Inflammatory macrophage treated with lipopolysaccharide for 4 hours (primary cell): ENCODE measurements around the gene SLC6A4.
"Not testable (repeated sequence)": the region's sequence is repeated elsewhere in the genome, so short reads cannot be mapped to it uniquely, and the experiment has no call there.

Experiments
- DNase-seq: peaks from one replicate; pipeline ENCODE4 v3.0.0-alpha.2; 2020

Gene SLC6A4

GRCh38 chr17:30217746-30218245 is 17.7 kb downstream of the SLC6A4 start:
- DNase-seq = no peak

GRCh38 chr17:30217054-30217453 is 18.4 kb downstream of the SLC6A4 start:
- no peak for DNase-seq

DNA sequence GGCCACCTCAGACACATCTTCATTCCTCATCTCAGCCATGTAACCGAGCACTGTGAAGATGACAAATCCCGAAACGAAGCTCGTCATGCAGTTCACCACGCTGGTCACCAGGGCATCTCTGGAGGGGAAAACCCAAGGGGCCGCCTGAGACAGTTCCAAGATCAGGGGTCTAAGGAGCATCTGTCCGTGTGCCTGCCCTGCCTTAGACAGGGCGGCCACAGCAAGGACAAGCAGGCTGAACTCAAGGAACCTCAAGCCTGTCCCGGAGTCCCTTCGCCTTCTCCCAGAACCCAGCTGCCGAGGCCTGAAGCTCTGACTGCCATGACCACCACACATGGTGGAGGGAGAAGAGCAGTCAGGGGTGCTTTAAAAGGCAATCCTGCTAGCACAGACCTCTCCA is 22.7 kb downstream of the SLC6A4 start:
- DNase-seq = no peak

DNA sequence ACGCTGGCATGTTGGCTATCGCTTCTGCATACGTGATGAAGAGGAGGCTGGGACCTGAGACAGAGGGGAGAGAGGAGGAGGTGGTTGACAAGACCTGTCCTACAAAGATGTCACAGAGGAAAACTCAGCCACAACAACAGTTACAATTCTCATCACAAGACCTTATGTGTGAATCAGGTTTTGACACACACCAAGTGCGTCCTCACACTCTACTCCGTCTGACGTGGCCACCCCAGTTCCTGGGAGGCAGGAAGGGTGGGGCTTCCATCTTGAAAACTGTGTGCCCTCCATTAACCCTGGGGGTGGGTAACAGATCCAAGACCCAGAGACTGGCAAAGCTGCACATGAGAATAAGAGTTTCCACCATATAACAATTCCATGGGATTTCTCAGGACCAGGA is 24.1 kb downstream of the SLC6A4 start:
- DNase-seq = no peak

DNA sequence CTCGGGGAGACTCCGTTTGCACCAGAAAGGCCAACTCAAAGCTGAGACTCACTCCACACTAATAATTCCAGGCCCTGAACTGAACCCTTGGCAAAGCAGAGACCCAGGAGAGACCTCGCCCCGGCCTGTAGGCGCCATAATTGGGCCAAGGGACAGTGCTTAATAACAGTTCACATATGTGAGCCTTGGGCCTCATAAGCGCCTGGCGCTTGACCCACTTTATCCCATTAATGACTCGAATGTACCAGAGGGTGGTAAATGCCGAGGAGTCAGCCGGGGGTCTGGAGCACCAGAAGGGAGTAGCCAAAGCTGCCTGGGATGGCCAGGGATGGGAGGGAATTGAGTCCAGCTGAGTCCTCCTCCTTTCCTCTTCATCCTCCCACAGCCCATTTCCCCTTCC is 24.6 kb downstream of the SLC6A4 start:
- DNase-seq = no peak

GRCh38 chr17:30210366-30210765 is 25.1 kb downstream of the SLC6A4 start:
- DNase-seq = no peak

DNA sequence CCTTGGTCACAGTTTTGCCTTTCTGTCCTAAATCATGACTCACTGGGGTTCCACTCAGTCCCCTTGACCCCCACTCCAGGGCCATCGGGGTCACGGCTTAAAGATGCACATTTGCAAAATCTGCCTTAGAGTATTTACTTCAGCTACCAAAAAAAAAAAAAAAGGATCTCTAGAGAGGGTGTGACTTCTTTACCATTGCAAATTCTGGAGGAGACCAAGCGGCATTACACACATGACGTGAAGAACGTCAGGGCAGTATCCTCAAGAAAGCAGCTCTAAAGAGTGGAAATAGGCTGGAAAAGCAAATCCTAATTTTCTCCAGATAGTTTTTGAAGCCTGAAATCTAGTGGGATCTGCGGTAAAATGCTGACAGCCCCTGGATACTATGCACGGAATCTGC is 25.6 kb downstream of the SLC6A4 start:
- DNase-seq = no peak

DNA sequence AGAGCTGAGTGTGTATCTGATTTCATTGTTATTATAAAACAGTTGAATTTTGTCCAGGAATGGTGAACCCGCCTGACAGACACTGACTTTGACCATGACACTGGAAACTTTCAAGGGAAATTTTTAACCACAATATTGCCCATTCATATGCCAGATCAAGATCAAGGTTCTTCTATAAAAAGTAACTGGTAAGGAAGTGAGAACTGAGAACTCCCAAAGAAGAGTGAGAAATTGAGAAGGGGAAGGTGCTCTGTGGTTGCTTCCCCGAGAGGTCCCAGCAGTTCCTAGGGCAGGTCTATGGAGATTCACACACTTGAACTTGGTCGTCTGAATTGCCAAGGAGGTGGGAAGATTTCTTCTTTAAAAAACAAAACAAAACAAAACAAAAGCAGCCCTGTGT is 27.3 kb downstream of the SLC6A4 start:
- DNase-seq = peak; percentile 5

DNA sequence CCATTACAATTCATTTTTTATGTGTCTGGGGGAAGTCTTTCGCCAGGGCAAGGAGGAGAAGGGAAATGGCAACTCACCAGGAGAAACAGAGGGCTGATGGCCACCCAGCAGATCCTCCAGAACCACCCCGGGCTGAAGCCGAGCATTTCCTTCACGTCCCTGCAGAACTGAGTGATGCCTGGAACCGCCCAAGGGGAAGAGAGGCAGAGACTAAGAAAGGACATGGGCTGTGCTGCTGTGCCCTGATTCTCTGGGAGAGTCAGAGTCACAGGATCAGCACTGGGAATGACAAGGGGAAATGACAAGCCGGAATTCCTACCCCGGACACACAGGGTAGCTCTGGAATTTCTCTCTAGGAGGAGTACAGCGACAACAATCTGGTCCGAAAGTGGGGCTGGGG is 27.8 kb downstream of the SLC6A4 start:
- DNase-seq = no peak

DNA sequence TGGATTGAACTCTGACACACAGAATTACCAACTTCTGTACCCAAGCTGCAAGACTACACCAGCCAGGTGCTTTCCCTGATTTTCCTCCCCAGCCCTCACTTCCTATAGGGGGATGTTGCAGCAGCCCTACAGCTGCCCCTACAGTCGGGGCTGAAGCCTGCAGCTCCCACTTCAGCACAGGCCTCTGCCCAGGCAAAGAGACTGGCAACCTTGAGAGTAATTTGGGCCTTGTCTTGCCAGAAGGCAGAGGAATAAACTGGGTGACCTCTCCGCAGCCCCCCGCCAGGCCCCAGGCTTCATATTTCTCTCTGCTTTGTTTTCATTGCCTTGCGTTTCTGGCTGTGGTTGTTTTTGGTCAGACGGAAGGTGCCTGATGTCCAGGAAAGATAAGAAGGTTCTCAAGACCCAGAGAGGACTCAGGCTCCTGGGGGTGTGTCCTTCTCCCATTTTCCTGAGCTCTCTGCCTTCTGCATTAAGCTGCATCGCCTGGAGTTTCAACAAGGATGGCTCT is 32.0 kb downstream of the SLC6A4 start:
- no peak for DNase-seq

- DNase-seq = not testable (repeated sequence)
These were observed 34.8 kb downstream of the SLC6A4 start for GRCh38 chr17:30200656-30201055.

DNA sequence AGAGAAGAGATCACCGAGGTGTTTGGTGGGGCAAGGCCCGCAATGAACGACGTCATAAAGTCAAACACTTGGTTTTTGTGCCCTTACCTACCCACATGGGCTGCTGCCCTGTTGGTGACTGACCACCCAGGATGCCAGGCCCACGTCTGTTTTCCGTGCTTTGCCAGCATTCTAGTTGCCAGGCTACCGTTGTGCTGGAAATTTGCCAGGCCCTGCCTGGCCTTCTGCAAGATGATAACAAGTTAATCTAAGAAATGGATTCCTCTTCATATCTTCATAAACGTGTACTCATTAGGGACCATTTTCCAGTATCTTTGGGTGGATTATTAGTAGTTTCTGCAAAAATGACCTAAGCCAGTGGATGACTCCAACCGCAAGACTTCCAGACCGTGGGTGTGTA is 35.4 kb downstream of the SLC6A4 start:
- no peak for DNase-seq

GRCh38 chr17:30199600-30199999 is 35.9 kb downstream of the SLC6A4 start:
- no peak for DNase-seq

DNA sequence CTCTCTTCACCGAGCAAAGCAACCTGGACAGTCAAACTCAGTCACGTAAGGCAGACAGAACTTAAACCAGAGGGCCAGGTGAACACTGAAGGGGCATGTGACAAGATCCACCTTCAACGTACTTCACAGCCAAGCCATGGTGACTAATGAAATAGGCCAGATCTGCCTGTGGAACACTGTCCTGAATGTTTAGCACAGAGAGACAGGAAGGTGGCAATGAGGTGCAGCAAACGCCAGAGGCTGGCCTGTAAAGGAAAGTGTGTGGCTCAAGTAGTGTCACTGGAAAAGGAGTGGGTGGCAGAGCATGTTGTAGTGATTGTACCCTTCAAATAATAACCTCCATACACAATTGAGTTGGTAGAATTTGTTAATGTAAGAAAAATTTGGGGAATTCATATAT is 38.1 kb downstream of the SLC6A4 start:
- no peak for DNase-seq

- no peak for DNase-seq
These were observed 39.0 kb downstream of the SLC6A4 start for GRCh38 chr17:30196504-30196903.

GRCh38 chr17:30191072-30191471 is 44.4 kb downstream of the SLC6A4 start:
- DNase-seq = no peak

DNA sequence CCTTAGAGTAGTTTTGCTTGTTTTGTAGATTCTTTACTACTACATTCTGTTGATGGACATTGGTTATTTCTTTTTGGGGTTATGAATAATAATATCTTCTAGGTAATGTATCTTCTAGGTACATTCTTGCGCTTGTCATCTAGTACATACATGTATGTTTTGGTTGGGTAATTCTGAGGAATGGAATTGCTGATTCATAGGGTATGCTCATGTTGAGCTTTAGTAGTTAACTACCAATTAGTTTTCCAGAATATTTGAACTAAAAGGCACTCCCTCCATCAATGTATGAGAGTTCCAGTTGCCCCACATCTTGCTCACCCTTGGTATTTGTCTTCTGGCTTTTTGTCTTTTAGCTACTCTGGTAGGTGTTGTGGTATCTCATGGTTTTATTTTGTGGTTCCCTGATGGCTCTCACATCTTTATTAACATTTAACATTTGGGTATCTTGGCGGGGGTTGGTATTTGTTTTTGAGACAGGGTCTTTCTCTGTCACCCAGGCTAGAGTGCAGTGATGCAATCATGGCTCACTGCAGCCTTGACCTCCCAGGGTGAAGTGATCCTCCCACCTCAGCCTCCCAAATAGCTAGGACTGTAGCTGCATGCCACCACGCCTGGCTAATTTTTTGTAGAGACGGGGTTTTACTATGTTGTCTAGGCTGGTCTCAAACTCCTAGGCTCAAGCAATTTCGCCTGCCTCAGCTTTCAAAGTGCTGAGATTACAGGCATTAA is 47.1 kb downstream of the SLC6A4 start:
- DNase-seq = no peak

DNA sequence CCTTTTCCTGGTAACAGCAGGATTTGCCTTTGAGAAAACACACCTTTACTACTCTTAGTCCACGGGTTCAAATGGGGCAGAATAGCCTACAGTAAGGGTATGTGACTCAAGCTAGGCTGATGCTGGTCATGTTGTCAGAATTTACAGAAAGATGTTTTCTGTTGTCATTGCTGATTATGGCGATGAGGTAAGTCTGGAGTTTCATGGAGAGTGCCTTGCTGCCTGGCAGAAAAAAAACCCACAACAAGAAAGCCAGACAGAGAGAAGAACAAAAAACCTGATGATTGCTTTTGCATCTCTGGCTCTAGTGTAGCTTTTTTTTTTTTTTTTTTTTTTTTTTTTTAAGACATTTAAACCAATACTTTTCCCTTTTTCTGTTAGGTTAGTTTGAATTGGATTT is 47.9 kb downstream of the SLC6A4 start:
- DNase-seq = peak; percentile 30

- DNase-seq = no peak
These were observed 48.7 kb downstream of the SLC6A4 start for GRCh38 chr17:30186761-30187160.

DNA sequence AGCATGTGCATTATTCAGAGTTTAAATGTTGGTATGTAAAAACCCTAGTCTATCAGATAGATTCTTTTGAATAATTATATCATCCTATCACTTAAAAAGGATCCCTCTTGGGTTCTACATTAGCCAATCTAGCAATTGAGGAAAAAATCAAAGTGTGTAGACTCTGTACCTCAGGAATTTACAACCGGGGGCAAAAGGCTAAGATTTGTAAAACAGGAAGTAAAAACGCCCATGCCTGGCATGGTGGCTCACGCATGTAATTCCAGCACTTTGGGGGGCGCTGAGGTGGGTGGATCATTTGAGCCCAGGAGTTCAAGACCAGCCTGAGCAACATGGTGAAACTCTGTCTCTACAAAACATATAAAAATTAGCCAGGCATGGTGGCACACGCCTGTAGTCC is 58.6 kb downstream of the SLC6A4 start:
- no peak for DNase-seq

DNA sequence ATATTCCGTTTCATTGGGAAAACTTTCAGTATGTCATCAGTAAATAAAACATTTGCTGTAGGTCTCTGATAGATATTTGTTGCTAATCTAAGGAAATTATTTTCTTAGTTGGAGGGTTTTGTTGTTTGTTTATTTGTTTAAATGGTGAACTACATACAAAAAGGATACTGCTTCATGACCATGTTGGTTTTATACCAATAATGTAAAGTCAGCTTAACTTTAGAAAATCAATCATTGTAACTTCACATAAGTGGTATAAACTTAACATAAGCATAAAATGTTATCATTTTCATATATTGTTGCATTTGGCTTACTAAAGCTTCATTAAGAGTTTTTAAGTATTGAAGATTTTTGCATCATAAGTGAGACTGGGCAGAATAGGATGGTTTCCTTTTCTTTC is 60.9 kb downstream of the SLC6A4 start:
- no peak for DNase-seq

- DNase-seq = no peak
These were observed 61.8 kb downstream of the SLC6A4 start for GRCh38 chr17:30173649-30174048.

GRCh38 chr17:30172560-30172959 is 62.9 kb downstream of the SLC6A4 start:
- DNase-seq = no peak

GRCh38 chr17:30170415-30170987 is 65.0 kb downstream of the SLC6A4 start:
- DNase-seq = no peak

DNA sequence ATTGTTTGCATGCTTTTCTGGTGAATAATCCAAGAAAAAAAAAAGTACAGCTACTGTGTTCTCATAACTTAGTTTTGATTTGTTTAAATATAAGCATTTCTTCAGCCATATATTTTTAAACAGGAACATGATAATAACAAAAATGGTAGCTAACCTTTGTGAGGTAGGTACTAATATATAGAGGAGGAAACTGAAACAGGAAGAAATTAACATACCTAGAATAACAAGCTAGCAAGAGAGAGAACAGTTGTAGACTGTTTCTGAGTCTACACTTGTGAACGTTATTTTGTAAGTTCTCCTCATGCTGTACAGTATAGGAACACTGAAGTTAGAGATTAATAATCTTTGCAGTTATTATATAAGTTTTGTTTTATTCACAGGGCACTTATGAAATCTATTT is 69.5 kb downstream of the SLC6A4 start:
- DNase-seq = no peak
